RPMI7951 (cell line): ENCODE results near the gene SUPT4H1. TPM values are rescaled to one million over a fixed set of nuclear protein-coding genes. Genes with fewer than 3 reads are reported as not detected.
A peak's percentile ranks its signal among the peaks of the same experiment; 100 is the strongest.

Experiments
- DNase-seq: peaks from one replicate; pipeline ENCODE4 v3.0.0-alpha.2; 2012; ENCODE audit warnings: low read depth
- total RNA-seq: library from RNA; depleted of rRNA; stranded (reverse); fragments of >200 nt; shearing (Covaris generic); gene quantifications from 2 replicates; pipeline ENCODE4 v1.2.3, GENCODE V29; 2014

The SUPT4H1 gene
- total RNA-seq, 1 experiment from 2014 or later = 61.4 TPM

DNA sequence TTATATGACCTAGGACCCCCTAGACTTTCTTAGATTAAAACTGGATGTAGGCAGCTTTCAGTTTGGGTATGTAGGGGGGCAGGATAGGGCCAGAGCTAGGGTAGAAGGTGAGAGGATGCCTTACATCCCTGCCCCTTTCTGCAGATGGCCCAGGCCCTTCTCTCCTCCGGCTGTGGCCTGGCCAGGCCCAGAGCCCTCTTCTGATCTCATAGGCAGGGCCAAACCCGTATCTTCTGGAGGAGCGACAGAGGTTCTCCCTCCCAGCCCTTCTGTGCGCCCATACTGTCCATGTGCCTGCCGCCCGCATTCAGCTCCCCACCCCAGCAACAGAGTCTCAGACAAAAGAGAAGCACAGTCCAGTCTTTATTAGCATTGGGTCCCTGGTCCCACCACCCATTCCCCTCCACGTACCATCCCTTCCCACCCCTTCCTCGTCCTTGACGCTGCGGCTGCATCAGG lies 21.4 kb downstream of the SUPT4H1 start:
- no peak for DNase-seq

DNA sequence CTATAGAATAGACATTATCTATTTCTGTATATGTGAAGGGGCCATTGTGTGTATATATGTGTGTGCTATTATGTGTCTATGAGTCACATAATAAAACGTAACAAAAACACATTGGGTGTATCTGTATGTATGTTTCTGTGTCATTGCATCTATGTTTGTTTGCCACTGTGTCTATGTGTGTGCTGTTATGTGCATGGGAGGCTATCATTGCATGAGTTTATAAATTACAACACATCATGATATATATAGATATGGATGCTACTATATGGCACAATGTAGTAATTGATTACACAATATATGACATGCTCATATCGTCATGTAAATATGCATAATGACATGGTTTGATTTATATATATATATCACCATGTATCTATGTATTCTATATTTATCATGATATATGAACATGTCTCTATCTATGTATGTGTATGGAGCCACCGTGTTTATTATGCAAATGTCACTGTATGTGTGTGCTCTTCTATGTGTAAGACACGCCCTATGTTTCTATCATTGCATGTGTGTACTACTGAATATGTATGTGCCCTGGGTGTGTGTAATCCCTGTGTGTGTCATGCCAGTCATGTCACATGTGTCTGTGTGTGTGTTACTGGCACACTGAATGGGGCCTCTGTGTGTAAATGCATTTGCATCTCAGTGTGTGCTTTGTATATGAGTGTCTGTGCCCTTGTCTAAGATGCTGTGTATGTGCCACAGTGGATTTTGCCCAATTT lies 22.0 kb downstream of the SUPT4H1 start:
- no peak for DNase-seq

DNA sequence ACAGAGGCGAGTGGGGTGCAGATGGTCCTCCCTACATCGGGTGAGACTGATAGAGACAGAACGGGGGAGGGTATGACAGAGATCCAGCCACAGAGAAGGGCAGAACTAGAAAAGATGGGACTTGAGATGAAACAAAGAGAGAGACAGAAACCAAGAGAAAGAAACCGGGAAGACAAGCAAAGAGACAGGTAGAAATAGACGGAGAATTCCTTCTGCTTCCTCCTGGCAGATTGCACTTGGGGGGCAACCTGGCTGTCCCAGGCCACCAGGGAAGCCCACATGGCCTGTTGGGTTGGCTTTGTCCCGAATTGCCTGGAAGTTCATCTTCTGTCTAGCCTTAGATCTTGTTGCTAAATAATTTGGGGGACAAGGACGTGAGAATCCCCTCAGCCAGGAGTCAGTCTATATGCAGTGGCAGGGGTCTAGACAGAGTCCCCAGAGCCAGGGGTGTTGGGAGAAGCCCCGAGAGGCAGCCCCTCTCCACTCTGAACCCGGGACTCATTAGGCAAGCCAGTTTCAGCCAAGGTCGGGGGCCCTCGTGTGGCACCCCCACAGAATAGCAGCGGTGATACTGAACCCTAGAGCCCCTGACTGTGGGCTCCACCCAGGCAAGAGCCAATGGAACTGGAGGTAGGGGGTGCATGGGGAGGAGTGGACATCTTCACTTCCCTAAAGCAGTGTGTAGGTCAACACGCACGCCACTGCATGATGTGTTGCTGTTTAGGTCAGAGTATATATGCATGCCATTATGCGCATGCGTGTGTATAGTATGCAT lies 22.8 kb downstream of the SUPT4H1 start:
- no peak for DNase-seq

DNA sequence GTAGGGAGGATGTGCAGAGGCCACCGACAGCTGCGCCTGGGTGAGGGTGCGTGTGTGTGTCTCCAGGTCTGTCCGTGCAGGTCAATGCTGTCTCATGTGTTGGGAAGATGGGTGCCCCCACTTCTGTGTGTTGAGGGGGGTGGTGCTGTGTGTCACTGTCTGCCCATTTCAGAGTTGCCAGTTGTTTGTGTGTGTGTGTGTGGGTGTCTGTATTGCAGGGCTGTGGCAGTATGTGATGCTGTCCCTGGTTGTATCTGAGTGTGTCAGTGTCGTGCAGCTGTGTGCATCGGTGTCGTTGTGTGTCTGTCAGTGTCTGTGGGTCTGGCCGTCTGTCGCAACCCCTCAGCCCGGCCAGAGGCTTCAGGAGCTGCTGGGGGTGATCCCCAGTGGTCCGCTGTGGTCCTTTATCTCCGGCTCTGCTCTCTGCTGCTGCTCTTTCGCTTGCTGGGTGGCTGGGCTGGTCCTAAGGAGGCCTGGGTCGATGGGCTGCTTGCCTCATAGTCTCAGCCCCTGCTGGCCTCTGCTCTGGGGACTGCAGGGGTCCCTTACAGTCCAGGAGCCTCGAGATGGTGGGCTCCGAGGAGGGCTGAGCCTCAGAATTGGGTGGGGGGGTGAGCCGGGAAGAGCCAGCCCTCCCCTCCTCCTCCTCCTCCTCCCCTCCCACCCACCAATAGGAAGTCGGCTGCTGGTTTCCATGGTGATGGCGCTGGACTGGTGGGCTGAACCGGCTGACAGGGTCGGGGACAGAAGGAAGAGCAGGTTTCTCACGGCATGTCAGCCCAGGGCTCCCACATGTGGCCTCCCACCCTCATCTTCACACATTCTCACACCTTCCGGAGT lies 23.6 kb downstream of the SUPT4H1 start, which contains the start of gene TSPOAP1:
Gene TSPOAP1 (minus strand): TSS at position 601 of the 840 bp plus-strand sequence. CDS start 875 bp downstream, outside the sequence.
- no peak for DNase-seq

DNA sequence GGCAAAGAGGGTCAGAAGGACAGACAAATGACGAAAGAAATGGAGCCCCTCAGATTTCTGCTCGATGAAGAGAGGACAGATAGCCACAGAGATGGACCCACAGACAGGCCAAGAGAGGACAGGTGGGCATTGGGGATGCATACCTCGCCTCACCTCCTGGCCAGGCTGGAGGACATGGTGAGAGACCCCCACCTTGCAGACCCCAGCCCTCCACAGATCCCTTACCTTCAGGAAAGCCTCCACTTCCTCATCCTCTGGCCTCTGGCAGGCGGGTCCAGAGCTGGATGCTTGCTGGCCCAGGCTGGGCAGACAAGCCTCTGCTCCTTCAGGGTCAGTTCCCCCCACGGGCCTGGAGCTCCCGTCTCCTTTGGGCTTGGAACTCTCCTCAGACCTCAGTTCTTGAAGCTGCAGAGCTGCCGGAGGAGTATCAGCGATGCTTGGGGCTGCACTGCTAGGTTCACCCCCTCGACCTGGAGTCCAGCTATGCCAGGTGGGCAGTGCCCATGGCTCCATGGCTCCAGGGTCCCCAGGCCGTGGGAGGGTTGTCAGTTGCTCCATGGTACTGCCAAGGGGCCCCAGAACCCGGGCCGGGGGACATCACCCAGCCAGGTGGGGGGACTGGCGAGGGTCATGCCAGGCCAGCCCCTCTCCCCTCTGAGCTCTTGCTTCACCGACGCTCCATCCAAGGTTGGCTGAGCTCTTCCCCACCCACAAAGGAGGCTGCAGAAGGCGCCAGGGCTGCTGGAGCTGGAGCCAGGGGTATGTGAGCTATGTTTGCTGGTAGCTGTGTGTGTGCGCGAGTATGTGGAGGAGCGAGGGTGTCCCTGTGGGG lies 24.4 kb downstream of the SUPT4H1 start:
- DNase-seq = no peak

DNA sequence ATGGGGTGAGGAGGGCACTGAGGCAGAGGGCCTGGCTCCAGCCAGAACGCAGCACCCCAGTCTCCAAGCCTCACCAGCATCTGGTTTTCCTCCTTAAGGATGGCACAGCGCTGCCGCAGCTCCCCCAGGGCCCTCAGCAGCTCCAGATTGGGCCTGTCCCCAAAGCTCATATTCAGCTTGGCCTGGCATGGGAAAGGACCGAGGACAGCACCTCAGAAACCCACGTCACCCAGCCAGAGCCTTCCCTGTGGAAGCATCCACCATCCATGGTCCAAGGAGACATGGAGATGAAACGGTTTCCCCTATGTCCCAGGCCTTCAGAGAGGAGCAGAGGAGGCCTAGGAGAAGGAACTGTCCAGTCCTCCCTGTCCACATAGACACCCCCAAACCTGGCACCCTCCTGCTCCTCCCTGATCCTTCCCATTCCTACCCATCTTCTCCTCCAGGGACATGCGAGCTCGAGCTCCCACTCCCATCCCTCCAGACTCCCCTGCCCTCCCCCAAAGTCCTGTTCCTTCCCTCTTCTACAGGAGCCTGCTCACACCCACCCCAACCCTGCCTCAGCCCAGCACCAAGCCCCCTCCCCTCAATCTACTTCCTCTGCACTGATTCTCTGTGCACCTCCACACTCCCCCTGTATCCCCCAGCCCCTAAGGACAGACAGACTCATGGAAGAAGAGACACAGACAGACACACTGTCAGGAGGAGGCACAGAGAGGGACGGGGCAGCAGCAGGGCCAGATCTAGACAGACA lies 25.2 kb downstream of the SUPT4H1 start:
- DNase-seq = no peak

DNA sequence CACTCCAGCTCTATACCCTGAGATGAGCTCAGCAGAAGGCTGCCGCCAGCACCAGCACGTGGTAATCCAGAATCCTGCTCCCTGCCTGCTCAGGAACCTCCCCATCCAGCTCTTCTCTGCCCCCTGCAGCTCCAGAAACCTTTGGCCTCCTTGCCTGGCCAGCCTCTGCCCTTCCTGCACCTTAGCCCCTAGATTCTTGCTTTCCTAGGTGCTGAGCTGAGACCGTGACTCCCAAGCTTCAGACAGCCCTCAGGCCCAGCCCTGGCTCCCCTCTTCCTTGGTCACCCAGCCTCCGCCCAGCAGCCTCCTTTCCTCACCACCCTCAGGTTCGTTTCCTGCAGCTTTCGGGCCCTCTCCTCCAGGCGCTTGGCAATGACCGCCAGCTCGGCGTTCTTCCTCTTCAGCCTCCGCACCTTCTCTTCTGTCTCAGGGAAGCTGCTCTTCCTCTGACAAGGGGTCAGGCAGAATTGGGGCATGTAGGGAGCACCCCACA lies 26.0 kb downstream of the SUPT4H1 start:
- DNase-seq = no peak

DNA sequence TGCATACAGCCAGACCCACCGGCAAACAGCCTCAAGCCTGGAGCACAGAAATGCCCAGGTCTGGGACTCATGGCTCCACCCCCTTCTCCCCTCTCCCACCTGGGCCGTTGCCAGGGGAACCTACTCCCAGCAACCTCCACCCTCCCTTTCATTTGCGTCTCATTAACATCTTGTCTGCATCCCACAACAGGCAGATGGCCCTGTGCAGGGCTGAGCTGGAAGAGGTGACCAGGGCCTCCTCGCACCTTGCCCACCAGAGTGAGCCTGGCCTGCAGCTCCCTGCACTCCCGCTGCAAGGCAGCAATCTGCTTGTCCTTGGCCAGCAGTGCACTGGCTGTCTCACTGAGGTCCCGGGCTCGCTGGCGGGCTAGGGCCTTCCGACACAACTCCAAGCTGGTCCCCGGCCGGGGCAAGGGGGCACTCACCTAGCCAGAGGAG lies 26.7 kb downstream of the SUPT4H1 start:
- DNase-seq = no peak

DNA sequence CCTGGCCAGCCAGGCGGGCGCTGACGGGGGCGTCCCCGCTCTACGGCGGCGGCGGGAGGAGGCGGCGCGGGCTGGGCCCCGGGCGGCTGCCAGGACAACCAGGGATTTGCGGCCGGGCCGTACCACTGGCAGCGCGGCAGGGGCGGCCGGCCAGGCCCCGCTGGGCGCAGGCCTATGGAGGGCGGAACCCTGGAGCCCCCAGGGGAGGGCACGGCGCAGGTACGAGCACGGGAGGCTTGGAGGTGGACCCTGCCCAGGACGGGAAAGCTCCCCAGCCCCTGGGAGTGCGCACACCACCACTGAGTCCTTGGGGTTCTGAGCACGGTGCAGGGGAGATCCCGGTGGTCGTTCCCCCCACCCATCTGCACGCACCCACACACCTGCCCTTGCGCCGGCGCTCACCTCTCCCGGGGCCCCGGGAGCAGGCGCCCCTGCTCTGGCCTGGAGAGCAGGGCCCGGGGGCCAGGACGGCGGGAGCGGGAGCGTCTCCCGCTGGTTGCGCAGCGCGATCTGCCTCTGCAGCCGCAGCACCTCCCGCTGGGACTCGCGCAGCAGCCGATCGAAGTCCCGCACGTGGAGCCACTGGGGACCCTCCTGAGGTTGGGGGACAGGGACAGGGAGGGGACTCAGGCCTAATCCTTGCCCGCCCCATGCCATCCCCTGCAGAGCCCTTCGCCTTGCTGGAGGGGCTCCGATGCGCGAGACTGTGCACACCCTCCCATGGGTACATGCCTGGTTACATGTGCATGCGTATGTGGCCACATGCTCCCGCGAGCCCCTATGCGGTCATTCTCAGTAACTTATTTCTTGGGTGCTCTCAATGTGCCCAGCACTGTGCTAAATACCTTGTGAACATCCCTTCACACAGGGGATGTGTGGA lies 27.4 kb downstream of the SUPT4H1 start:
- peak; percentile 58 for DNase-seq

DNA sequence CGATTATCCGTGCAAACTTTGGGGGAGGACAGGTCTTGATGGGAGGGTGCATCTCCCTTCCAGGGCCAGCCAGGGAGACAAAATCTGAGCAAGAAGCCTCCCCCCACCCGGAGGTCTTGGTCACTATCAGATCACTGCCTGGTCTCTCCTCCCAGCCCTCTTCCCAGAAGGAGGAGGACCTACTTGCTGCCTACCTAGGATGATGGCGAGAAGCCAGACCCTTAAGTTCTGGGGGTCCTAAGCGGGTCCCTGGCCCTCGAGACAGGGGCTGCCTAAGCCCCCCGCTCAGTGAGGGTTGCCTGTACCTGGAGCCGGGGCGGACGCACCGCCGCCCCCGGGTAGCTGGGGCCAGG lies 28.0 kb downstream of the SUPT4H1 start:
- no peak for DNase-seq

DNA sequence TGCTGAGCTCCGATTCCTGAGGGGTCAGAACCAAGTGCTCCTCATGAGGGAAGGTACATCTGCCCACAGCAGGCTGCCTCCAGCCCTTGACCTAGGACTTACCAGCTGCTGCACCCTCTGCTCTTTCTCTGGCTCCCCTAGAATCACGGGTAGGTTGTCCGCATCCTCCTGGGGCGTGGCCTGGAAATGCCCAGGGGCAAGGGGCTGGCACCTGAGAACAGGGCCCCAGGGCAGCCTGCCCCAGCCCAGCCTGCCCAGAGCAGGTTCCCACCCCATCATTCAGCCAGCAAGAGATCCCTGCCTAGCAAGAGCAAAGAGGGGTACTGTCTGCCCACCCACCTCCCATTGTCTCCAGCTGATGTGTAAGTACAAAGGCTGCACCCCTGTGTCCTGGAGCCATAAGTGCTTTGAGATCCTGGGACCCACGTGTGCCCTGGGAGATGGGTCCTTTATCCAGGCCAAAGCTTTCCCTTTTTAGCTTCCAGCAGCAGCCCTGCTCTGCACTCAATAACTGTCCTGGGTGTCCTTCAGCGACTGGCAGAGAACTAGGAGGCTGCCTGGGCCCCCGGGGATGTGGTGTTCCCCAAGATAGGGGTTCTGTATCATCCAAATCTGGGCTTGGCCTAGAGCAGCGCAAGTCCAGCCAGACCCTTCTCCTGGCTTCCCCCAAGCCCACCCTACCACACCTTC lies 28.5 kb downstream of the SUPT4H1 start:
- no peak for DNase-seq

DNA sequence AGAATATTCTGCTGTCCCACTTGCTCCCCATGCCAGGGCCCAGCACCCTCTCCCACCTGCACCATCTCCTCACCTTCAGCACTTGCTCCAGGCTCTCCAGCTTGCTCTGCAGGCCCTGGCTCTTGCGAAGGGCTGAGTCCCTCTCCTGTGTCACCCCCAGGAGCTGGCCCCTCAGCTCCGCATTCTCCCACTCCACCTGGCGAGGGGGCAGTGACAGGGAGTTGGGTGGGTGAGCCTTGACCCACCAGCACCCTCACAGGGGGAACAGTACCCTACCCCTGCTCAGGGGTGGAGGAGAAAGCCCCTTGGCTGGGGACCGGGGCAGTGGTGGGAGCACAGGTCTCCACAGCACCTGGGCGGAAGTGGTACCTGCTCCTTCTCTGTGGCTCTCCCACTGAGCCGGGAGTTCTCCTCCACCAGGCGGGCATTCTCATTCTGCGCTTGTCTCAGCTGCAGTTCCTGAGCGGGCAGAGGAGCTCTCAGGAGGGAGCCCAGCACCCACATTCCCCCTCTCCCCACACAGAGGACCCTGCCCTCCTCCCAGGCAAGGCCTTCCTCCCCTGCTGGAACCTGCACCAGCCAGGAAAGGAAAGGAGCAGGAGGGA lies 29.3 kb downstream of the SUPT4H1 start:
- DNase-seq = no peak

DNA sequence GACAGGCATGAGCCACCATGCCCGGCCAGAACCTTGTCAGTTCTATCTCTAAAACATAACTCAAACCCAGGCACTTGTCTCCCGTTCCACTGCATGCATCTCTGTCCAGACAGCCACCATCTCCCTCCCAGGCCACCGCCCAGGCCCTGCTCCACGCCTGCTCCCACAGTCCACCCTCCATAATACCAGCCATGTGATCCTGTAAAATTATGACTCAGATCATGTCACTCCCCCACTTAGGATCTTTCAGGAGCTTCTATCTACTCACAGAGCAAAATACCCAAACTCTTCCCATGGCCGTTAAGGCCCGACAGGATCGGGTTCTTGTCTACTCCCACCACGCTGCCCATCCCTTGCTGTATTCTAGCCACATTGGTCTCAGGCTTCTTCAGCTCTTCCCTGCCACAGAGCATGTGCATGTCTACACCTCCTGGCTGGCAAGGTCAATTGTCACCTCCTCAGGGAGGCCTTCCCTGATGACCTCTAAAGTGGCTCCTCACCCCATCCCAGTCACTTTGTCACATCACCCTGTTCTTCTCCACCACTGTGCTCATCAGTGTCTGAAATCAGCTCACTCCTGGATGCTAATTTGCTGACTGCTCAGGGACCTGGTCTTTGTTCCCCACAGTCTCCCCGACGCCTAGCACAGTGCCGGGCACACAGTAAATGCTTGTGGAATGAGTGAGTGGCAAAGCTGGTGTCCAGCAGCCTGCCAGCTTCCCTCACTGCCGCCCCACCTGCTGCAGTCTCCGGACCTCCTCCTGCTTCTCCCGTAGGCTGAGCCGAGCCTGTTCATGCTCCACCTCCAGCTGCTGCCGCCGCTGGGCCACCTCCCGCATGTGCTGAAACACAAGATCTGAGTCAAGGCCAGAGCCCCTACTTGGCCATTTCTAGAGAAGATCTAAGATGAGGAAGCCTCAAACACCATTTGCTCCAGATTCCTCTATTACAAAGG lies 30.2 kb downstream of the SUPT4H1 start:
- DNase-seq = peak; percentile 26

DNA sequence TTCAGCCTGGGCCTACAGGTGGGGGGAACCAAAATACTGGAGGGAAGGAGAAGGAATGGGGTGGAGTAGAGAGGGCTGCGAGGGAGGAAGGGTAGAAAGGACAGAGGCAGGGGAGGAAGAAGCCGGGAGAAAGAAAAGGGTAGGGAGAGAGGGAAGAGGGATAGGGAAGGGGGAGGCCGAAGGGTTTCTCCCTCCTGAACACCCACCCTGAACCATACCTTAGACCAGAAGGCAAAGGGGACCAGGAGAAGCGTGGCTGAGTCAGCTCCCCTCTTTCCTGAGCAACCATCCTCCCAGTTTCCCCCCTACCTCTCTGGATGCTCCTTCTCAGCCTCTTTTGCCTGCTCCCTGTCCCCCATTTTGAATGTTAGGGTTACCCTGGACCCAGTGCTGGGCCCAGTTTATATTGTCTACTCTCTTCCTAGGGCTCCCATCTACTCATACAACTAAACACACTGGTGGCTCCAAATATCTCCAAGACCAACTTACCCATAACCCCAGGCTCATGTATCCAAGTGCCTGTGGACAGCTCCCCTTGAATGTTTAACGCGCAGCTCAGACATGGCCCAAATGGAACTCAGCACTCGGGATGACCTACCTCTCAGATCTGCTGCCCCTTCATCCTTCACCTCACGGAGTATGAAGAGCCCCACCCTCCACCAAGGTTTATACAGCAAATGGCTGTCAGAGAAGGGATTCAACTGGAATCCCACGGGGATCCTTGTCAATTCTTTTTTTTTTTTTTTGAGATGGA lies 31.3 kb downstream of the SUPT4H1 start:
- DNase-seq = no peak

DNA sequence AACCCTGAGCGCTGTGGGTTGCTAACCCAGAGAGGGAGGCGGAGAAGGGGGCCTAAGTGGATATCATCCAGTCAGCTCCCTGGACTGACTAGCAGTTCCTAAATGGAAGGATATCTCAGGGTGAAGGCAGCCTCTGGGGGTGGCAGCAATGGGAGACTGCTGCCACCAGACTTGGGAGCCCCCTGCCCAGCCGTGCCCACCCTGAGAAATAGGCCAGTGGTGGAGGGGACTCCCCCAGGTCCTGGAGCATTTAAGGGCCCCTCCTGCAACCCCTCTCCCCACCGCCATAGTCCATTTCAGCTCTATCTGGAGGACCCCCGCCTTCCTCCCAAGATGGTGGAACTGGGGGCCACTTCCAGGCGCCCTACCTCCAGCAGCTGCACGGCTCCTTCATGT lies 31.8 kb downstream of the SUPT4H1 start:
- no peak for DNase-seq
